ENCODE measurements around the gene SBF2. TPM values are rescaled to one million over a fixed set of nuclear protein-coding genes. Genes with fewer than 3 reads are reported as not detected.

Gene SBF2
- total RNA-seq, 3 donors from 2014 or later (not counting 1 experiment from before 2014, with no cell fraction given) = 25.2 to 26.9 (median 26.3) TPM

- no peaks in the 10 kb centered on the region for H3K36me3 Mint-ChIP-seq
- H3K27me3 Mint-ChIP-seq (ENCODE audit: low read depth in 2 of 2) = no peaks in the 10 kb centered on the region
- peak; percentile 78 to 89 (median 81) for ATAC-seq
- no peaks in the 10 kb centered on the region for H3K36me3 ChIP-seq (ENCODE audit: control insufficient read depth, insufficient read depth, low read length)
- no peaks in the 10 kb centered on the region for H3K9me3 Mint-ChIP-seq
- no peaks in the 10 kb centered on the region for H3K4me1 ChIP-seq (ENCODE audit: control insufficient read depth, insufficient read depth, low read length)
- no peak overlapping the region for H3K27ac ChIP-seq (ENCODE audit: low read length)
- no peak overlapping the region for H3K4me3 Mint-ChIP-seq
- intact Hi-C loops (cut with micrococcal nuclease) = loop anchor here (1.0 kb wide), 1 partner anchor 446 kb away; no protein-coding TSS in a partner anchor
- DNase-seq = peak in 1 of 2 donors; percentile 71
- no peak overlapping the region for H3K27ac Mint-ChIP-seq
- peak; percentile 69 for TF ChIP-seq CTCF (IDR thresholded peaks at IDR 0.05)
- H3K9me3 ChIP-seq (ENCODE audit: control insufficient read depth, insufficient read depth, low read length) = no peaks in the 10 kb centered on the region
- peaks cover 6 to 8% of the 10 kb centered on the region in 2 donors for H3K4me1 Mint-ChIP-seq
- H3K4me3 ChIP-seq (ENCODE audit: low read length) = no peak overlapping the region
- WGBS (ENCODE audit: insufficient coverage) = 65% methylated on average over 3 of the region's 4 CpGs
- no peaks in the 10 kb centered on the region for H3K27me3 ChIP-seq (ENCODE audit: control insufficient read depth, insufficient read depth, low read length)
Observed at GRCh38 chr11:9861860-9862725, 431.9 kb downstream of the SBF2 start.

GRCh38 chr11:9859554-9860305 is 434.3 kb downstream of the SBF2 start:
- H3K36me3 Mint-ChIP-seq = no peaks in the 10 kb centered on the region
- no peaks in the 10 kb centered on the region for H3K9me3 Mint-ChIP-seq
- TF ChIP-seq CTCF (IDR thresholded peaks at IDR 0.05) = no peak
- Histone ChIP-seq H3K27me3 (ENCODE audit: control insufficient read depth, insufficient read depth, low read length) (no peaks in the 10 kb centered on the region), H3K4me1 (ENCODE audit: control insufficient read depth, insufficient read depth, low read length) (no peaks in the 10 kb centered on the region), H3K4me3 (ENCODE audit: low read length) (no peak overlapping the region), H3K9me3 (ENCODE audit: control insufficient read depth, insufficient read depth, low read length) (no peaks in the 10 kb centered on the region), H3K27ac (ENCODE audit: low read length) (no peak overlapping the region), H3K36me3 (ENCODE audit: control insufficient read depth, insufficient read depth, low read length) (peaks cover 6% of the 10 kb centered on the region)
- WGBS (ENCODE audit: insufficient coverage) = 97% methylated on average over 4 of the region's 5 CpGs
- no peak overlapping the region for H3K4me3 Mint-ChIP-seq
- DNase-seq (peak in 1 of 2 donors; percentile 4), ATAC-seq (no peak)
- no peak overlapping the region for H3K27ac Mint-ChIP-seq
- no peaks in the 10 kb centered on the region for H3K27me3 Mint-ChIP-seq (ENCODE audit: low read depth in 2 of 2)
- peaks cover 6 to 8% of the 10 kb centered on the region in 2 donors for H3K4me1 Mint-ChIP-seq
- intact Hi-C loops (cut with micrococcal nuclease) = no loop called here

- no peak for TF ChIP-seq CTCF (IDR thresholded peaks at IDR 0.05)
- no peaks in the 10 kb centered on the region for H3K4me1 ChIP-seq (ENCODE audit: control insufficient read depth, insufficient read depth, low read length)
- no peak overlapping the region for H3K4me3 ChIP-seq (ENCODE audit: low read length)
- Mint-ChIP-seq H3K4me3 (no peak overlapping the region), H3K27ac (no peak overlapping the region), H3K27me3 (ENCODE audit: low read depth in 2 of 2) (no peaks in the 10 kb centered on the region), H3K4me1 (peaks cover 6 to 8% of the 10 kb centered on the region in 2 donors), H3K36me3 (no peaks in the 10 kb centered on the region), H3K9me3 (no peaks in the 10 kb centered on the region)
- ATAC-seq = no peak
- H3K27me3 ChIP-seq (ENCODE audit: control insufficient read depth, insufficient read depth, low read length) = no peaks in the 10 kb centered on the region
- H3K27ac ChIP-seq (ENCODE audit: low read length) = no peak overlapping the region
- 31% methylated on average over 1 of the region's 2 CpGs for WGBS (ENCODE audit: insufficient coverage)
- no peak for DNase-seq
- no peaks in the 10 kb centered on the region for H3K9me3 ChIP-seq (ENCODE audit: control insufficient read depth, insufficient read depth, low read length)
- intact Hi-C loops (cut with micrococcal nuclease) = no loop called here
- peaks cover 9% of the 10 kb centered on the region for H3K36me3 ChIP-seq (ENCODE audit: control insufficient read depth, insufficient read depth, low read length)
Observed at GRCh38 chr11:9858822-9859221, 435.2 kb downstream of the SBF2 start.

Data from natural killer cell (primary cell).